ENCODE data around the gene DAPK2.

DAPK2 gene

GRCh38 chr15:64052925-64053491 is 6.7 kb upstream of the DAPK2 start:
- DNase-seq = no peak

GRCh38 chr15:64051407-64052259 is 5.3 kb upstream of the DAPK2 start:
- DNase-seq = no peak

- DNase-seq = no peak
Observed at GRCh38 chr15:64051093-64051402, 4.8 kb upstream of the DAPK2 start.

- DNase-seq = no peak
Observed at GRCh38 chr15:64050281-64051092, 4.2 kb upstream of the DAPK2 start.

- DNase-seq = no peak
Observed at GRCh38 chr15:64048781-64049460, 2.6 kb upstream of the DAPK2 start.

GRCh38 chr15:64045774-64046420 is 388 bp downstream of the DAPK2 start:
- DNase-seq = peak; percentile 18

GRCh38 chr15:64045101-64045435 is 1.2 kb downstream of the DAPK2 start:
- no peak for DNase-seq

GRCh38 chr15:64044300-64045100 is 1.8 kb downstream of the DAPK2 start:
- no peak for DNase-seq

GRCh38 chr15:64038878-64039610 is 7.2 kb downstream of the DAPK2 start:
- DNase-seq = no peak

- DNase-seq = no peak
Observed at GRCh38 chr15:64037966-64038365, 8.3 kb downstream of the DAPK2 start.

GRCh38 chr15:64037116-64037515 is 9.2 kb downstream of the DAPK2 start:
- no peak for DNase-seq

- no peak for DNase-seq
Observed at GRCh38 chr15:64035525-64035924, 10.8 kb downstream of the DAPK2 start.

GRCh38 chr15:64034519-64034918 is 11.8 kb downstream of the DAPK2 start:
- DNase-seq = no peak

GRCh38 chr15:64032329-64032728 is 14.0 kb downstream of the DAPK2 start:
- no peak for DNase-seq

GRCh38 chr15:64030123-64030522 is 16.2 kb downstream of the DAPK2 start:
- DNase-seq = no peak

GRCh38 chr15:64029633-64030032 is 16.7 kb downstream of the DAPK2 start:
- DNase-seq = no peak

- DNase-seq = no peak
Observed at GRCh38 chr15:64029110-64029509, 17.2 kb downstream of the DAPK2 start.

GRCh38 chr15:64026591-64026990 is 19.7 kb downstream of the DAPK2 start:
- DNase-seq = no peak

GRCh38 chr15:64024172-64025050 is 21.9 kb downstream of the DAPK2 start:
- DNase-seq = no peak

GRCh38 chr15:64023220-64023619 is 23.1 kb downstream of the DAPK2 start:
- no peak for DNase-seq

All from activated effector memory CD4-positive, alpha-beta T cell treated with Interleukin-2 at 50 U/mL for 16 hours (primary cell).